Measurements from ENCODE around the gene GLIS1. TPM values are rescaled to one million over a fixed set of nuclear protein-coding genes. Genes with fewer than 3 reads are reported as not detected.

Gene GLIS1
- total RNA-seq, 1 donor from 2014 or later = not detected

GRCh38 chr1:53626616-53627015, 112.3 kb downstream of the GLIS1 start:
- intact Hi-C loops (cut with DNase I) = no loop called here
- Histone ChIP-seq H3K27me3 (no peaks in the 10 kb centered on the region), H3K4me1 (no peaks in the 10 kb centered on the region), H3K27ac (no peak overlapping the region), H3K9me3 (no peaks in the 10 kb centered on the region), H3K36me3 (no peaks in the 10 kb centered on the region), H3K4me3 (no peak overlapping the region)
- no peak for DNase-seq (ENCODE audit: low spot score in 2 of 2)
- no peak for TF ChIP-seq CTCF (IDR thresholded peaks at IDR 0.05)

- TF ChIP-seq CTCF (IDR thresholded peaks at IDR 0.05) = no peak
- H3K27me3 ChIP-seq = no peaks in the 10 kb centered on the region
- H3K27ac ChIP-seq = no peak overlapping the region
- no peaks in the 10 kb centered on the region for H3K9me3 ChIP-seq
- intact Hi-C loops (cut with DNase I) = no loop called here
- no peak overlapping the region for H3K4me3 ChIP-seq
- H3K4me1 ChIP-seq = no peaks in the 10 kb centered on the region
- H3K36me3 ChIP-seq = no peaks in the 10 kb centered on the region
- DNase-seq (ENCODE audit: low spot score in 2 of 2) = peak in 1 of 2 donors; percentile 21
These were observed 113.0 kb downstream of the GLIS1 start for GRCh38 chr1:53625766-53626520.

GRCh38 chr1:53625049-53625448, 113.9 kb downstream of the GLIS1 start:
- Histone ChIP-seq H3K36me3 (no peaks in the 10 kb centered on the region), H3K4me1 (no peaks in the 10 kb centered on the region), H3K4me3 (no peak overlapping the region), H3K27me3 (no peaks in the 10 kb centered on the region), H3K27ac (no peak overlapping the region), H3K9me3 (no peaks in the 10 kb centered on the region)
- TF ChIP-seq CTCF (IDR thresholded peaks at IDR 0.05) = no peak
- intact Hi-C loops (cut with DNase I) = no loop called here
- DNase-seq (ENCODE audit: low spot score in 2 of 2) = peak in 1 of 2 donors; percentile 63

- intact Hi-C loops (cut with DNase I) = no loop called here
- TF ChIP-seq CTCF (IDR thresholded peaks at IDR 0.05) = no peak
- Histone ChIP-seq H3K9me3 (no peaks in the 10 kb centered on the region), H3K4me3 (no peak overlapping the region), H3K27me3 (no peaks in the 10 kb centered on the region), H3K27ac (no peak overlapping the region), H3K36me3 (no peaks in the 10 kb centered on the region), H3K4me1 (no peaks in the 10 kb centered on the region)
- DNase-seq (ENCODE audit: low spot score in 2 of 2) = peak in 1 of 2 donors; percentile 1
These were observed 116.4 kb downstream of the GLIS1 start for GRCh38 chr1:53622531-53622930.

- no peak for TF ChIP-seq CTCF (IDR thresholded peaks at IDR 0.05)
- Histone ChIP-seq H3K27ac (no peak overlapping the region), H3K4me1 (no peaks in the 10 kb centered on the region), H3K4me3 (no peak overlapping the region), H3K9me3 (no peaks in the 10 kb centered on the region), H3K36me3 (no peaks in the 10 kb centered on the region), H3K27me3 (no peaks in the 10 kb centered on the region)
- DNase-seq (ENCODE audit: low spot score in 2 of 2) = peak in 1 of 2 donors; percentile 28
- intact Hi-C loops (cut with DNase I) = no loop called here
These were observed 117.8 kb downstream of the GLIS1 start for GRCh38 chr1:53621144-53621543.
